ENCODE results near the gene TOMT.

The TOMT gene

GRCh38 chr11:72103754-72104167, 2.0 kb upstream of the TOMT start:
- H3K36me3 ChIP-seq, result peaks cover 6% of the 10 kb centered on the region
- peak overlapping the region; percentile 49 for H3K4me3 ChIP-seq (ENCODE audit: low read depth, low read length)
- H3K27me3 ChIP-seq, result no peaks in the 10 kb centered on the region
- peaks cover 6% of the 10 kb centered on the region; the same call in 1 of the 2 replicates for H3K4me1 ChIP-seq
- H3K9me3 ChIP-seq, result no peaks in the 10 kb centered on the region
- TF ChIP-seq CTCF (IDR thresholded peaks at IDR 0.05; ENCODE audit: low read depth, low read length), result no peak
- DNase-seq, result no peak

GRCh38 chr11:72111300-72112142, 5.8 kb downstream of the TOMT start:
- Histone ChIP-seq H3K36me3 (peaks cover 6% of the 10 kb centered on the region), H3K9me3 (no peaks in the 10 kb centered on the region), H3K4me1 (peaks cover 8% of the 10 kb centered on the region), H3K4me3 (ENCODE audit: low read depth, low read length) (peak overlapping the region; percentile 78), H3K27me3 (no peaks in the 10 kb centered on the region)
- no peak for TF ChIP-seq CTCF (IDR thresholded peaks at IDR 0.05; ENCODE audit: low read depth, low read length)
- DNase-seq, result no peak

- peak within 1 kb of the TSS; percentile 78 for H3K4me3 ChIP-seq (ENCODE audit: low read depth, low read length)
- H3K27me3 ChIP-seq, result no peaks in the 10 kb centered on the region
- H3K9me3 ChIP-seq, result no peaks in the 10 kb centered on the region
- TF ChIP-seq CTCF (IDR thresholded peaks at IDR 0.05; ENCODE audit: low read depth, low read length), result no peak
- peaks cover 8% of the 10 kb centered on the region for H3K4me1 ChIP-seq
- peak; percentile 97 for DNase-seq
- H3K36me3 ChIP-seq, result peaks cover 6% of the 10 kb centered on the region
These were observed 6.6 kb downstream of the TOMT start, which contains the start of gene ANAPC15 for GRCh38 chr11:72112143-72112977. ANAPC15 (minus strand) TSS chr11:72112695; CDS start chr11:72111276, 1,419 bp downstream.

- peaks cover 6% of the 10 kb centered on the region for H3K36me3 ChIP-seq
- H3K27me3 ChIP-seq, result no peaks in the 10 kb centered on the region
- peak overlapping the region; percentile 78 for H3K4me3 ChIP-seq (ENCODE audit: low read depth, low read length)
- H3K9me3 ChIP-seq, result no peaks in the 10 kb centered on the region
- peaks cover 8% of the 10 kb centered on the region for H3K4me1 ChIP-seq
- no peak for DNase-seq
- no peak for TF ChIP-seq CTCF (IDR thresholded peaks at IDR 0.05; ENCODE audit: low read depth, low read length)
These were observed 7.5 kb downstream of the TOMT start for GRCh38 chr11:72112978-72113808.

- Histone ChIP-seq H3K27me3 (no peaks in the 10 kb centered on the region), H3K36me3 (peaks cover 6% of the 10 kb centered on the region), H3K4me1 (peaks cover 8% of the 10 kb centered on the region), H3K4me3 (ENCODE audit: low read depth, low read length) (no peak overlapping the region), H3K9me3 (no peaks in the 10 kb centered on the region)
- no peak for TF ChIP-seq CTCF (IDR thresholded peaks at IDR 0.05; ENCODE audit: low read depth, low read length)
- no peak for DNase-seq
These were observed 8.8 kb downstream of the TOMT start for GRCh38 chr11:72114570-72114969.

Data from BE2C (cell line).